GM18870 (cell line): ENCODE measurements around the gene SPINK9.
"Not testable (repeated sequence)": the region's sequence is repeated elsewhere in the genome, so short reads cannot be mapped to it uniquely, and the experiment has no call there.

Source experiments
- ATAC-seq: cut with Tn5 transposase; IDR thresholded peaks from one replicate; pipeline ENCODE4 v1.9.1; 2021; ENCODE audit warnings: moderate library complexity; ENCODE audit not compliant: unreplicated experiment

Gene SPINK9, protein sequence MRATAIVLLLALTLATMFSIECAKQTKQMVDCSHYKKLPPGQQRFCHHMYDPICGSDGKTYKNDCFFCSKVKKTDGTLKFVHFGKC

DNA sequence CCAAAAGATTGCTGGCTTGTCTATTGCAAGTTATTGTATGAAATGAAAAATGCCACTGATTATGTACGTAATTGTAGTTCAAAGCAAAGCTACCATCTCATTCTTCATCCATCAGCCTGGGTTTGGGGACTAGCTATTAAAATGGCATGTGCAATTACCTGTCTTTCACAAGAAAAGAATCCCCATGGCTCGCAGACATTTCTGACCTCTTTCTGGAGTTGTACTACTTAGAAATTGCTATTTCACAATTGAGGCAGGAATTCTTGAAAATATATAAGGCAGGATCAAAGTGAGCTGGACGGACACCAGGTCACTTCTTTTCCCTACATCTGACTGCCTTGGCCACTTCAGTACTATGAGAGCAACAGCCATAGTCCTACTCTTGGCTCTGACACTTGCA, at the start of gene SPINK9:
Gene SPINK9, plus strand, starts transcription at position 301 of the 400 bp plus-strand sequence. Its CDS starts 55 bp downstream, at position 356.
- no peak for ATAC-seq

DNA sequence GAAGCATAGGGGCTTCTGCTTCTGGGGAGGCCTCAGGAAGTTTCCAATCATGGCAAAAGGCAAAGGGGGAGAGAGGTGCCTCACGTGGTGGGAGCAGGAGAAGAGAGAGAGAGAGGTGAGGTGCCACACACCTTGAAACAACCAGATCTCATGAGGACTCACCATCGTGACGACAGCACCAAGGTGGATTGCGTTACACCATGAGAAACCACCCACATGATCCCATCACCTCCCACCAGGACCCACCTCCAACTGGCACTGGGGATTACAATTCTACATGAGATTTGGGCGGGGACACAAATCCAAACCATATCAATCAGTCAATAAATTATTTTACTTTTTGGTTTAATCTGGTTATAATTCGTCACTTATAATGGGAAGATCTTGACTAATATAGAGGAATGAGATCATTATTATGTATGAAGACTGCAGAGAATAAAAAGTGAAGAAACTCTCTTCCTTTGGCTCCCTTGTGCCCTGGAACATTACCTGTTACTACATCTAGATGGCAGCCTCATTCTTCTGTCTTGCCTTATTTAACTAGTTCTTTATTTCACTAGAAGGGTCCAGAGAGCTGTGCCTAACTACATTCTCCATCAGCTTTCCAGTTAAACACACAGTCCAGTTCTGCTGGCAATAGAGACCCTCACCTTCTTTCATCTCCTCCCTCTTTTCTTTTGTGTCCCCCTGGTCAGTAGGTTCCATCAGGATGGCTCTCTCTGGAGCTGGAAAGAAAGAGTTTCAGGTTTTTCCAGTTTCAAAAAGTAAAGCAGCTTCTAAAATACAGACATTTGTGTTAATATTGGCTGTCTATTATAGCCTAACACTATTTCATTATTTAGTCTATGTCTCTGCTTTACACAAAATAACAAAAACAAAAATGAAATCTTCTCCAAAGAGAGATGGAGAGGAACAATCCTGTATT, 44.8 kb upstream of the SPINK9 start:
- ATAC-seq = no peak

DNA sequence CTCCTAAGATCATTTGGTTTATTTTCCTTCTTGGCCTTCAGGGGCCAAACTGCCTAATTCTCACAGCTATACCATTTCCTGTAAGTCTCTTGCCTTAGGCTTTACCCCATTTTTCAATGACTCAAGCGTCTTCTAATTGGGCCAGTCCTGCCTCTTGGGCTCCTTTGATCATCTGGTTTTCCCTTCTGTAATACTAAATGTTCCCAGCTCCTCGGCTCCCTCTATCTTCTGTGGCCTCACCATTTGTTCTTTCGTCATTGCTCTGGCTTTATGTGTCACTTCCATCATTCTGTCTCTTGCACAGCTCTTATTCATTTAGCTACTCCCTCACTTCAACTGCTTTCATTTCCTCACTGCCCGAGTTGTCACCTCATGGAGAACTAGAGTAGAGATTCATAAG, 37.6 kb upstream of the SPINK9 start:
- ATAC-seq = no peak

DNA sequence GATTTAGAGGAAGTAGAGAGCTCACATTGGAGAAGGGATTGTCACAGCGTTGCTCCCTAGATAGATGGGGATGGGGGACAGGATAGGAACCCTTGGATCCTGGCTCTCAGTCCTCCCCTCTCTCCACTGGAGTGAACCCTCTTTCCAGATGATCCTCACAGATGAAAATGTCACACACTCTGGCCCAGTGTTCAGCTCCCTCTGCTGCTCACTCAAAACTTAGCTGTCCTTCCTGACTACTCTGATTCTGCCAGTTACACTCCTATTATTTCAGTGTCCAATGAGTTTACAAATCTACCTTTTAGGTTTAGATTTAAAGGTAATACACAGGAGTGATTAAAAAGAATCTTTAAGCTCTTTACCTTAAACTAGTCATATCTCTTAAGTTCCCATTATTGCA, 28.9 kb upstream of the SPINK9 start:
- ATAC-seq = no peak

DNA sequence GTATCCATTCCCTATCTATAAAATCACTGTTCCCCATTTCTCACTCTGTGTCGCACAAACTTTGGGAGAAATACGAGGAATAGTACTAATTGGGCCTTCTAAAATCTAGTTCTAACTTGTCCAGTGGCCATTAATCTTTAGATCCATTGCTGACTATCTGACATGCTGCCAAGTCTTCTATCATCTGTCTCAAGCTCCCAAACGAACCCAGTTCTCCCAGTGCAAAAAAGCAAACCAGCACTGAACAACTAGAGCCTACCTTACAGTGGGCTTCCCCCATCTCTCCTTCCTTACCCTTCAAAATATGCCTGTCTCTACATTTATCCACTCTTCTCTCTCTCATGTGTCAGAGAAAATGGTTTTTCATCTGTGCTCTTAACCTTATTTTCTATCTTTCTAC, 26.3 kb upstream of the SPINK9 start:
- ATAC-seq = no peak

DNA sequence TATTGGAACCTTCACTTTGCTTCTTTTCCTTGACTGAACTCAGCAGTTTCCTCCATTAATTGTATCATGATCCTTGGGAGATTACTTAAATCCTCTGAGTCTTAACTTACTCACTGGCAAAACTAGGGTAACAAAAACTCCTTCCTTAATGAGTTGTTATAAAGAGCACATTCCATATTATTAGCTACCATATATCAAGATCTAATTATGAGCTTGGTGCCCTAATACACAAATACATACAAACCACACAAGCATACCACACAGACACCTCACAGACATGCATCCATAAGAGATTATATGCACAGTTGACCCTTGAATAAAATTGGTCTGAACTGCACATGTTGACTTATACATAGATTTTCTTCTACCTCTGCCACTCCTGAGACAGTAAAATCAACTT, 25.6 kb upstream of the SPINK9 start:
- no peak for ATAC-seq

DNA sequence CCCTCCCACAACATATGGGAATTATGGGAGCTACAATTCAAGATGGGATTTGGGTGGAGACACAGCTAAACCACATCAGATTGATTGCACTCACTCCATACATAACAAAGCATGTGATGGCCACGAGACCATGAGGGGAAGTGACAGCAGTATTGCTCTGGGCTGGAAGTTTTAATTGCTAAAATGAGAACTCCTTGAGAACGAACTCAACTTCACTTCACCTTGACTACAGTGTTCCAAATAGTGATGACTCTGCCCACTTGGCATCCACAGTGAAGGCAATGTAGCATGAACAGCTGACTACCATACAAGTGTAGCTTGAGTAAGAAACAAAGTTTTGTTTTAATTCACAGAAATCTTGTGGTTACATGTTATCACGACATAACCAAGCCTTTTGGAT, 23.9 kb upstream of the SPINK9 start:
- ATAC-seq = no peak

DNA sequence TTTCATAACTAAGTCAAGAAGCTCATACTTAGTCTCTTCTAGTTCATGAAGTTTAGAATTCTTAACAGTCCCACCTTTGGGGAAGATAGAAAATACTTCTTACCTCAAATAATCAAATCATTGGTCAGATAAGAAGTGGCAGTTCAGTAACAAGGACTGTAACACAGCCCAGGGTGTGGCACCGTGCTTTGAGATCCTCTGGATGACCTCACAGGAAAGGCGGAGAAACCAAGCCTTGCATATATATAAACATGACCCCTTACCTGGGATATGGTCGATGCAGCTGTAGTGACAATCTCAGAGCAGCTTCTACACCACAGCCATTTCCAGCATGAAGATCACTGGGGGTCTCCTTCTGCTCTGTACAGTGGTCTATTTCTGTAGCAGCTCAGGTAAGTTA, 23.2 kb upstream of the SPINK9 start, which contains the start of gene SPINK7:
Gene SPINK7, plus strand, starts transcription at position 271 of the 400 bp plus-strand sequence. Its CDS starts 61 bp downstream, at position 332.
- ATAC-seq = no peak

DNA sequence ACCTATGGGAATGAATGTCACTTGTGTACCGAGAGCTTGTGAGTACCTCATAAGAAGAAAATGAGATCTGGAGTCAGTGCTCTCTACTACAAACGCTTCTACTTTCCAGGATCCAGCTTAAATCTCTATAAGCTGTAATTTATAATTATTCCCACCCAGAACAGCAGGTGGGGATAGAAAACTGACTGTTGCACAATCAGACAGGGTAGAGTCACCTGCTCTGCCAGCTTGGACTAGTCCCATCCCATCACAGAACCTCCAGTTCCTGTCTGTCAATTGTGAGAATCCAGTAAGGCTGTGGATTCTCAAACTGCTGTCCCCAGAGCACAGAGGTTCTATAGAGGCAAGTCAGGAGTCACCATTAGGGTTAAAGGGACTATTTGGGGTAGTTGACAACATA, 21.2 kb upstream of the SPINK9 start:
- ATAC-seq = no peak

DNA sequence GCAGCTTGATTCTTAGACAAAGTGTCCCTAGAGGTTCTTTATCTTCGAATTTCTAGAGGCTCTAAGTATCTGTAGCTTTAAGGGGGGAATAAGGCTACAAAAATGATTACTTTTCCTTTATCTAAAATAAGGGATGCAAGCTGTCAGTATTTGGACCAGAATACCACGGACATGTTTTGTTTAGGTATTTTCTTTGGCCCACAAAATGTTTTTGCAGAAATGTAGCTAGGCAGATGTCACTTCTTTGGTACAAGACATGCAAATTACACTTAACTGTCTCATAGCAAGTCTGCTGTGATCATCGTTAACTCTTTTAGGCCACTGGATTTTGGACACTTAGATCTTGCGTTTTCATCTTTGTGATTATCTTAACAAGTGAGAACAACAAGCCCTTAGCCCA, 20.6 kb upstream of the SPINK9 start:
- ATAC-seq = no peak

DNA sequence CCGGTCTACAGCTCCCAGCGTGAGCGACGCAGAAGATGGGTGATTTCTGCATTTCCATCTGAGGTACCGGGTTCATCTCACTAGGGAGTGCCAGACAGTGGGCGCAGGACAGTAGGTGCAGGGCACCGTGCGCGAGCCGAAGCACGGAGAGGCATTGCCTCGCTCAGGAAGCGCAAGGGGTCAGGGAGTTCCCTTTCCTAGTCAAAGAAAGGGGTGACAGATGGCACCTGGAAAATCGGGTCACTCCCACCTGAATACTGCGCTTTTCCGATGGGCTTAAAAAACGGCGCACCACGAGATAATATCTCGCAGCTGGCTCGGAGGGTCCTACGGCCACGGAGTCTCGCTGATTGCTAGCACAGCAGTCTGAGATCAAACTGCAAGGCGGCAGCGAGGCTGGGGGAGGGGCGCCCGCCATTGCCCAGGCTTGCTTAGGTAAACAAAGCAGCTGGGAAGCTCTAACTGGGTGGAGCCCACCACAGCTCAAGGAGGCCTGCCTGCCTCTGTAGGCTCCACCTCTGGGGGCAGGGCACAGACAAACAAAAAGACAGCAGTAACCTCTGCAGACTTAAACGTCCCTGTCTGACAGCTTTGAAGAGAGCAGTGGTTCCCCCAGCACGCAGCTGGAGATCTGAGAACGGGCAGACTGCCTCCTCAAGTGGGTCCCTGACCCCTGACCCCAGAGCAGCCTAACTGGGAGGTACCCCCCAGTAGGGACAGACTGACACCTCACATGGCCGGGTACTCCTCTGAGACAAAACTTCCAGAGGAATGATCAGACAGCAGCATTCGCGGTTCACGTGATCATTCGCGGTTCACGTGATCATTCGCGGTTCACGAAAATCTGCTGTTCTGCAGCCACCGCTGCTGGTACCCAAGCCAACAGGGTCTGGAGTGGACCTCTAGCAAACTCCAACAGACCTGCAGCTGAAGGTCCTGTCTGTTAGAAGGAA, 15.1 kb upstream of the SPINK9 start:
- not testable (repeated sequence) for ATAC-seq

DNA sequence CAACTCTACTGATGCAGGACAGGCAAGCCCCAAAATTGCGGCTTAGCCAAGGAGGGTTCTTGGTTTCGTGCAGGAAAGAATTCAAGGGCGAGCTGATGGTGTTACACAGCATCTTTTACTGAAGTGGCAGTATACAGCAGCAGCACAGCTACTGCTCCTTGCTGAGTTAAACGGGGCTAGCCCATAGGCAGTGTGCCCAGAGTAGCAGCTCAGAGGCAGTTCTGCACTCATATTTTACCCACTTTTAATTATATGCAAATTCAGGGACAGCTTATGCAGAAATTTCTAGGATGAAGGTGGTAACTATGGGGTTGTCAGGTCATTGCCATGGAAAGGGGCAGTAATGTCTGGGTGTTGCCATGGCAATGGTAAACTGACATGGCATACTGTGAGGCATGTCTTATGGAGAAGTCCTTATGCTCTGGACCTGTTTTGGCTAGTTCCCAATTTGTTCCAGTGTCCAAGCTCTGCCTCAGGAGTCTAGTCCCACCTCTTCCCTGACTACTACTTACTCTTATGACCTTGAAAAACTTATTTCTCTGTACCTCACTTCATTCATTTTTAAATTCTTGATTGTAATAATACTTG, 2.0 kb upstream of the SPINK9 start:
- ATAC-seq = no peak

DNA sequence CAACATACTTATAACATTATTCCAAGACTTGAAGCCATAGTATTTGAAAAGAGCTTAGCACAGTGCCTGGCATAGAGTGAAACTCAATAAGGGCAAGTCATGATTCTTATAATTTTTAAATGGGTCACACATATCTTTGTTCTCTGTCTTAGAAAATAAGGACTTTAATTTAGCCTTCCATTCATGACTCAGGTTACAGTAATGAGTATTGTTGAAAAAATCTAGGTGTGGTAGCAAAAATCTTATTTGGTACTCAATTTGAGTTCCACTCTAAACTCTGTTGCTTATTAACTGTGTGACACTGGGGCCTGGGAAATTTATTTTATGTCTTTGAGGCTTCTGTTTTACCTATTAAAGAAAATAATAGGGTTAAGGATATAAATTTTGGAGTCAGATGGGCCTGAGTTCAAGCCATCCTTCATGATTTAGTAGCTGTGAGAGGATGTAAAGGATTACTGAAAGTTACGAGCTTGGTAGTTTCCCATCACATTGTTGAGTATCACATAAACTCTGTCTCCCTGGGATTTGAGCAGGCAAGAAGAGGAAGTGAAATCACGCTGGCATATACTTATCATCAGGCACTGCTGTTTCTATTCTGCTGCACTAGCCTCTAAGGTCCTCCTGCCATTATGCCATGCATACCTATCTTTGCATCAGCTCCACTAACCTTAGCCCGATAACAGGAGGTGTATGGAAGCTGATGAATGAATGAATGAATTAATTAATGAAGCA, 1.5 kb downstream of the SPINK9 start:
- peak; percentile 85 for ATAC-seq

DNA sequence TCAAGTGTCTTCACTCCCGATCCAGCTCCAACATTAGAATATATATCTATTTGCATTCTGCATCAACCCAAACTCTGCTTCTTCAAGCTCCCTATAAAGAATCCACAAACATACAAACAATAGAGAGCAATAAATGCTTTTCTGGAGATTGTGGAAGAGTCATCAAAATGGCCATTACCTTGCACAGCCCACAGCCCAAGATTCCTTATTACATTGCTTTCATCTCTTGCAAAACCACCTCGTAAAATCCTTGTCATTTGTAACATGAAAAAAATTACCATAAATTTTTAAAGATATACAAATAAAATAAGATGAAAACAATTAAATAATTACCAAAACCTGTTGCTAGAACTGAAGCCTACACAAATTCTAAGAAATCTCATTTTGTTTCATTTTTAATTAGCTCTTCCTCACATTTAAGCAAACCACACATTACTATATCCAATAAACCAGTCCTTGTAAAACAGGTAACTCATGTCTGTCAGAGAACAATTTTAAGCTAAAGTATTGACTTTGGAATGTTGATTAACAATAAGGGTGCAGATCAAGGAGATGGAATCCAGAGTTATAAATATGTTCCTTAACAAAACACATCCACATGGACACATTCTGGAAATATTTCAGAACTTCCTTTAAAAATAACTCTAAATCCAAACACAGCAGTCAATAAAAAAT, 7.1 kb downstream of the SPINK9 start:
- no peak for ATAC-seq

DNA sequence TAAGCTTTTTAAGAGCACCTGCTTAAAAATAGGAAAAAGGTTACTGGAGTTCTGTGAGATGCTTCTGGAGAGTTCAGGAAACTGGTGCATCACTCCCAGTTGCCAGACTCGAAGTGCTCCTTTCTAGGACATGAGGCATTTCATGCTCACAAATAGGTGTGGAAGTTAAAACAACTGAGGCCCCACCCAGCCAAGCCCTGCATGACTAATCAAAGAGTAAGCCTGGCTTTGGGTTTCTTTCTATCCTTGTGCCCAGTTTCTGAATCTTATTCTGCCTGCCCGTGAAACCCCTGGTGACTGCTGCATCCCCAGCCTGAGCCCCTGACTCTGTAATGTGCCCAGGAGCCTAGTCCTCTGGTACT, 7.7 kb downstream of the SPINK9 start:
- no peak for ATAC-seq

DNA sequence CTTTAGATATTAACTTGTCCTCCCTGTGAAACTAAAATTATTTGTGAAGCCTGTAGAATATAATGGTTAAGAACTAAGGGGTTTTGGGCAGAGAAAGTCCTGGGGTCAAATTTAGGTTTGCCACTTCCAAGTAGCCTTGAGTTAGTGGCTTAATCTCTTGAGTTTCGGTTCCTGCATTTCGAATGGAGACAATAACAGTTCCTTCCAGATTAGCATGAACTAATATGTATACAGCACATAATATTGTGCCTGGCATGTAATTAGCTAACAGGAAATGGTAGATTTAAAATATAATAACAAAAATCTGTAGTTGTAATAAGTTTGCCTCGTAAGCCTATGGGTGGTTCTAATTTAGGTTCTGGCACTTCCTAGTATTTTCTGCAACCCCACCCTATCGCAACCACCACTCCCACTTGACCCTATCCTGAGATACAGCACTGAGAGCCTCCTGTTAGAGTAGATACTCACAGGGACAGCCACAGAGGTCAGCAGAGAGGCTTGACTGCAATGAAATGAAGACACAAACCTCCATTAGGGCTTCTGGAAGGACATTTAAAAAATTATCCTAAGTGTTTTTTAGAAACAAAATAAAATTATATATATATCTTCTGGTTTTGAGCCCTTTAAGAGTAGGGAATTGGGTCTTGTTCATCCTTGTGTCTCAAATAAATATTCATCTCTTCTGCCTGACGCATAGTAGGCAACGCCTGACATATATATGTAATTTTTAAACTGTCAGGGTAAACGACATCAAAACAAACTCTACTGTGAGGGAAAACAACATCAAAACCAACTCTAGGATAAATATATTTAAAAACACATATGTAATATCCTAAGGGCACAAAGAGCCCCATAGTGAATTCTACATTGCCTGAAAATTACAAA, 8.5 kb downstream of the SPINK9 start:
- no peak for ATAC-seq

DNA sequence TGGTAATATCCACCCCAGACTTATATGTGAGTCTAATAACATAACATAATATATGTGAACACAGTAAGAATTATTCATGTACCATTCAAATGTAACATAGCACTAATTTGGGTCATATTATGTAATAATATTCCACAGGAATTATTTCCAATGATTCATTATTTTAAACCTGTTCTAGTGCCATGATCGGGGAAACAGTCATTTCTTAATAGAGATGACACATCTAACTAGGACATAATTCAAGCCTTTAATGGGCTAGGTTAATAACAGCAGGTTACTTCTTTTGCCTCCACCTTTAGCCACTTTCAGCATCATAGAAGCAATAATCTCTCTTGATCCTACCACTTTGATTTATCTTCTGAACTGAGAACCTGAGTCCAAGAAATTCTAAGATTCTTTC, 12.3 kb downstream of the SPINK9 start:
- no peak for ATAC-seq

DNA sequence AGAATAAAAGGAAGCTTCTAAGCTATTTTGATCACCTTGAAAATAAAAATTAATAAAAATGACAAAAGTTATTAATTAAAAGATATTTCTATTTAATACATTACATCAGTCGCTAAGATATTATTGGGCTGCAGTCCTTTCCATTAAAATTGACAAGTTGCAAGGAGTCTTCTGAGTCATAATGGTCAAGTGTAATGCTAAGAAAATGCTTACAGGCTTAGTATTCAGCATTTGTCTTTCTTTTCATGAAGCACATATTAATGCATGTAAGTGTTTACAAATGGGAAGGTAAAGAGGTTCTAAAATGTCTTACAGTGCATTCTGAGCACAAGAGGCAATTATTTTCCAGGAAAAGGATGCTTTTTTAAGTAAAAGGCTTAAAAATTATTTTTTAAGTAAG, 17.3 kb downstream of the SPINK9 start:
- no peak for ATAC-seq

DNA sequence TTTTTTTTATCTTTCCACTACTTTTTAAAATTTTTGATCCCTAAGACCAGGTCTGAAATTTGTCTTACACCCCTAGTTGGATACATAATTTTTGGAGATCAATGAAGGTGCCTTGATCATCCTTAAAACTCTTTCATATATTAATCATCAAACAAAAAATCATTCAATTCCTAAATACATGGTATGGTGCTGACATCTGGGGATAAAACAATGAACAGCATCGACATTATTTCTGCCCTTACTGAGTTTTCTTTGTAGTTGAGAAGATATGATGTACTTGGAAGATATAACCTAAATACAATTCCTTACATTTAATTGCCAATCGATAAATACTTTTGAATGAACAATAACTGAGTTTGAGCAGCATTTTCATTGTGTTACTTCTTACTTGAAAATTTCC, 18.3 kb downstream of the SPINK9 start:
- ATAC-seq = no peak
